WTC11 (cell line): Measurements from ENCODE around the gene GPR108. TPM values are rescaled to one million over a fixed set of nuclear protein-coding genes. Genes with fewer than 3 reads are reported as not detected.

ENCODE experiments used
- ATAC-seq: fragments of 200-7000 bp; cut with Tn5 transposase; 2 replicates; pipeline ENCODE4 v1.10.0; 2021; ENCODE audit warnings: mild to moderate bottlenecking, moderate library complexity
- CTCF ChIA-PET: fragments of 300-600 bp; sonication (Branson Sonifier 250); formaldehyde crosslinking; loops from one replicate; lab custom pipeline; 2021; ENCODE audit warnings: antibody characterized with exemption; lab: Charles Lee
- POLR2A ChIA-PET: fragments of 350-600 bp; sonication (Branson Sonifier 250); formaldehyde crosslinking; loops from one replicate; lab custom pipeline; 2021; ENCODE audit warnings: antibody characterized with exemption; lab: Charles Lee
- DNase-seq: peaks from one replicate; pipeline ENCODE4 v3.0.0; 2021; ENCODE audit warnings: low spot score
- H3K27ac Mint-ChIP-seq: 2 replicates; pipeline ENCODE4 v1.8.0; 2021; ENCODE audit warnings: mixed read lengths
- H3K27me3 Mint-ChIP-seq: 2 replicates; pipeline ENCODE4 v1.8.0; 2021; ENCODE audit warnings: low read depth, mild to moderate bottlenecking, moderate library complexity, mixed read lengths
- H3K36me3 Mint-ChIP-seq: 2 replicates; pipeline ENCODE4 v1.8.0; 2021; ENCODE audit warnings: mixed read lengths
- H3K4me1 Mint-ChIP-seq: 2 replicates; pipeline ENCODE4 v1.8.0; 2022; ENCODE audit warnings: mixed read lengths
- H3K4me3 Mint-ChIP-seq: 2 replicates; pipeline ENCODE4 v1.8.0; 2021; ENCODE audit warnings: mild to moderate bottlenecking, moderate library complexity, mixed read lengths
- H3K9me3 Mint-ChIP-seq: 2 replicates; pipeline ENCODE4 v1.8.0; 2021; ENCODE audit warnings: mixed read lengths
- ATF6 ChIP-seq: sonication (generic); formaldehyde crosslinking; IDR thresholded peaks from 2 replicates; pipeline ENCODE4 v1.8.1; 2023; ENCODE audit warnings: mild to moderate bottlenecking, missing genetic modification reagents
- ELF4 ChIP-seq: sonication (generic); formaldehyde crosslinking; IDR thresholded peaks from 2 replicates; pipeline ENCODE4 v1.8.1; 2022; ENCODE audit warnings: low read depth, mild to moderate bottlenecking, moderate library complexity, missing genetic modification reagents
- EMX1 ChIP-seq: fragments of 250-450 bp; sonication (Bioruptor Pico); IDR thresholded peaks from 2 replicates; pipeline ENCODE4 v1.8.0; 2021; ENCODE audit warnings: mild to moderate bottlenecking
- ERG ChIP-seq: fragments of 250-450 bp; sonication (Bioruptor Pico); IDR thresholded peaks from 2 replicates; pipeline ENCODE4 v1.8.0; 2021; ENCODE audit warnings: mild to moderate bottlenecking
- FOXK1 ChIP-seq: sonication (generic); formaldehyde crosslinking; IDR thresholded peaks from 2 replicates; pipeline ENCODE4 v1.8.0; 2022; ENCODE audit warnings: mild to moderate bottlenecking, moderate library complexity, missing genetic modification reagents
- KAT7 ChIP-seq: sonication (generic); formaldehyde crosslinking; IDR thresholded peaks from 2 replicates; pipeline ENCODE4 v1.8.1; 2023; ENCODE audit warnings: missing genetic modification reagents, mild to moderate bottlenecking, borderline replicate concordance
- MLX ChIP-seq: sonication (generic); formaldehyde crosslinking; IDR thresholded peaks from 2 replicates; pipeline ENCODE4 v1.8.1; 2023; ENCODE audit warnings: mild to moderate bottlenecking, missing genetic modification reagents, moderate library complexity
- RORB ChIP-seq: fragments of 250-450 bp; sonication (Bioruptor Pico); IDR thresholded peaks from 2 replicates; pipeline ENCODE4 v1.9.0; 2021; ENCODE audit warnings: mild to moderate bottlenecking
- TEAD4 ChIP-seq: sonication (generic); formaldehyde crosslinking; IDR thresholded peaks from 2 replicates; pipeline ENCODE4 v1.8.0; 2022; ENCODE audit warnings: mild to moderate bottlenecking, missing genetic modification reagents
- TP53 ChIP-seq: sonication (generic); formaldehyde crosslinking; IDR thresholded peaks from 2 replicates; pipeline ENCODE4 v1.8.1; 2023; ENCODE audit warnings: mild to moderate bottlenecking, missing genetic modification reagents
- ZNF532 ChIP-seq: fragments of 250-450 bp; sonication (Bioruptor Pico); IDR thresholded peaks from 2 replicates; pipeline ENCODE4 v1.9.0; 2021; ENCODE audit warnings: mild to moderate bottlenecking, borderline replicate concordance
- total RNA-seq: library from RNA; stranded (reverse); gene quantifications from 3 replicates; pipeline ENCODE4 v1.2.3, GENCODE V29; 2021
- TF ChIP-seq, protein P1 (sequence below): fragments of 250-450 bp; sonication (Bioruptor Pico); IDR thresholded peaks from 2 replicates; pipeline ENCODE4 v1.9.0; 2021; ENCODE audit warnings: mild to moderate bottlenecking
- TF ChIP-seq, protein P2 (sequence below): fragments of 250-450 bp; sonication (Bioruptor Pico); IDR thresholded peaks from 2 replicates; pipeline ENCODE4 v1.9.0; 2021; ENCODE audit warnings: mild to moderate bottlenecking

GPR108 gene
- total RNA-seq, 1 experiment from 2014 or later: 48.7 TPM

DNA sequence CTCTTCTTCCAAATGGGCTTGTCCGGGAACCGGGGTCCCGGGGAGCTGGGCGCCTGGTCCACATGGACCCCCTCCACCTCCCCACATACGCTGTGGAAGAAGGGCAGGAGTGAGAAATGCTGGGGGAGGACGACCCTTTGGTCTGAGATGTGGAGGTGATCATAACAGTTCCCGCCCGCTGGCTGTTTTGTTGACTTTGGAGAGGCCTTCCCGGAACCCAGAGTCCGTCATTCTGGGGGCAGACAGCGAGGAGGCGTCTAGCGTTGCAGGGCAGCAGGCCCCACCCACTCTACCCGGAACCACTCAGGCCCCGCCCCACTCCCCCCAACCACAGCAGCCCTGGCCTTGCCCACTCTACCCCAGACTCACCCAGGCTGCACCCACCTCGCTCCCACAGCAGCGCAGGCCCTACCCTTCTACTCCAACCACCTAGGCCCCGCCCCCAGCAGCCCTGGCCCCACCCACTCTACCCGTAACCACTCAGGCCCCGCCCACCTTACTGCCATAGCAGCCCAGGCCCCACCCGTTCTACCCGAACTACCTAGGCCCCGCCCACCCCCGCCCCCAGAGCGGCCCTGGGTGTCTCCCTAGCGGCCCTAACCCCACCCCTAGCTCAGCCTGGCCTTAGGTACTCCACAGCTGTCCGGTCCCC, 7.1 kb downstream of the GPR108 start:
- Mint-ChIP-seq H3K4me1 (peaks cover 9% of the 10 kb centered on the region), H3K36me3 (peaks cover 9% of the 10 kb centered on the region), H3K4me3 (no peak overlapping the region), H3K27ac (no peak overlapping the region), H3K27me3 (no peaks in the 10 kb centered on the region), H3K9me3 (0 out of 2 replicates have a peak, but pooled peaks cover 6% of the 10 kb centered on the region)
- TF ChIP-seq ATF6 (CRISPR knock-in tag) (no peak), MLX (CRISPR knock-in tag) (no peak), ELF4 (CRISPR knock-in tag) (no peak), ZNF532 (no peak), KAT7 (no peak), RORB (CRISPR knock-in tag) (no peak), ERG (CRISPR knock-in tag) (no peak), EMX1 (CRISPR knock-in tag) (no peak)
- TF ChIP-seq, protein P1, sequence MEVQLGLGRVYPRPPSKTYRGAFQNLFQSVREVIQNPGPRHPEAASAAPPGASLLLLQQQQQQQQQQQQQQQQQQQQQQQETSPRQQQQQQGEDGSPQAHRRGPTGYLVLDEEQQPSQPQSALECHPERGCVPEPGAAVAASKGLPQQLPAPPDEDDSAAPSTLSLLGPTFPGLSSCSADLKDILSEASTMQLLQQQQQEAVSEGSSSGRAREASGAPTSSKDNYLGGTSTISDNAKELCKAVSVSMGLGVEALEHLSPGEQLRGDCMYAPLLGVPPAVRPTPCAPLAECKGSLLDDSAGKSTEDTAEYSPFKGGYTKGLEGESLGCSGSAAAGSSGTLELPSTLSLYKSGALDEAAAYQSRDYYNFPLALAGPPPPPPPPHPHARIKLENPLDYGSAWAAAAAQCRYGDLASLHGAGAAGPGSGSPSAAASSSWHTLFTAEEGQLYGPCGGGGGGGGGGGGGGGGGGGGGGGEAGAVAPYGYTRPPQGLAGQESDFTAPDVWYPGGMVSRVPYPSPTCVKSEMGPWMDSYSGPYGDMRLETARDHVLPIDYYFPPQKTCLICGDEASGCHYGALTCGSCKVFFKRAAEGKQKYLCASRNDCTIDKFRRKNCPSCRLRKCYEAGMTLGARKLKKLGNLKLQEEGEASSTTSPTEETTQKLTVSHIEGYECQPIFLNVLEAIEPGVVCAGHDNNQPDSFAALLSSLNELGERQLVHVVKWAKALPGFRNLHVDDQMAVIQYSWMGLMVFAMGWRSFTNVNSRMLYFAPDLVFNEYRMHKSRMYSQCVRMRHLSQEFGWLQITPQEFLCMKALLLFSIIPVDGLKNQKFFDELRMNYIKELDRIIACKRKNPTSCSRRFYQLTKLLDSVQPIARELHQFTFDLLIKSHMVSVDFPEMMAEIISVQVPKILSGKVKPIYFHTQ (CRISPR knock-in tag): no peak
- DNase-seq: peak; percentile 94
- POLR2A ChIA-PET: interaction anchor here (1.2 kb wide), 1 partner anchor 22 kb away, joined by 3 read pairs; no protein-coding TSS in a partner anchor
- CTCF ChIA-PET: interaction anchor here (0.6 to 1.0 kb wide), 3 partner anchors 38 to 214 kb away, joined by 3 to 4 read pairs (median 3); no protein-coding TSS in a partner anchor
- peak; percentile 93 for ATAC-seq

GRCh38 chr19:6729573-6730152, 7.7 kb downstream of the GPR108 start:
- peaks cover 9% of the 10 kb centered on the region for H3K36me3 Mint-ChIP-seq
- DNase-seq (no peak), ATAC-seq (no peak)
- H3K27me3 Mint-ChIP-seq: no peaks in the 10 kb centered on the region
- peak overlapping the region; percentile 60; the same call in 1 of the 2 replicates for H3K27ac Mint-ChIP-seq
- H3K9me3 Mint-ChIP-seq: 0 out of 2 replicates have a peak, but pooled peaks cover 6% of the 10 kb centered on the region
- peaks cover 4% of the 10 kb centered on the region; the same call in 1 of the 2 replicates for H3K4me1 Mint-ChIP-seq
- ChIA-PET POLR2A (interaction anchor here (0.5 kb wide), 1 partner anchor 23 kb away, joined by 3 read pairs; no protein-coding TSS in a partner anchor), CTCF (no interaction called here)
- no peak overlapping the region for H3K4me3 Mint-ChIP-seq
- TF ChIP-seq TEAD4 (CRISPR knock-in tag) (no peak), MLX (CRISPR knock-in tag) (no peak), ZNF532 (no peak), FOXK1 (CRISPR knock-in tag) (no peak), TP53 (CRISPR knock-in tag) (no peak)
- TF ChIP-seq, protein P2, sequence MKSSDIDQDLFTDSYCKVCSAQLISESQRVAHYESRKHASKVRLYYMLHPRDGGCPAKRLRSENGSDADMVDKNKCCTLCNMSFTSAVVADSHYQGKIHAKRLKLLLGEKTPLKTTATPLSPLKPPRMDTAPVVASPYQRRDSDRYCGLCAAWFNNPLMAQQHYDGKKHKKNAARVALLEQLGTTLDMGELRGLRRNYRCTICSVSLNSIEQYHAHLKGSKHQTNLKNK (CRISPR knock-in tag): no peak
